Suppressor macrophage treated with lipopolysaccharide for 4 hours (primary cell): Measurements from ENCODE around the gene CASS4.
"Not testable (repeated sequence)": the region's sequence is repeated elsewhere in the genome, so short reads cannot be mapped to it uniquely, and the experiment has no call there.

ENCODE experiments used
- DNase-seq: peaks from one replicate; pipeline ENCODE4 v3.0.0-alpha.2; 2020

The CASS4 gene

GRCh38 chr20:56392881-56393482 lies 19.1 kb upstream of the CASS4 start:
- no peak for DNase-seq

GRCh38 chr20:56393653-56394052 lies 18.4 kb upstream of the CASS4 start:
- no peak for DNase-seq

GRCh38 chr20:56395166-56395565 lies 16.9 kb upstream of the CASS4 start:
- DNase-seq, result no peak

GRCh38 chr20:56400001-56400640 lies 11.9 kb upstream of the CASS4 start:
- peak; percentile 86 for DNase-seq

GRCh38 chr20:56403465-56403864 lies 8.6 kb upstream of the CASS4 start:
- DNase-seq, result no peak

GRCh38 chr20:56405356-56405755 lies 6.7 kb upstream of the CASS4 start:
- not testable (repeated sequence) for DNase-seq

- DNase-seq, result no peak
These were observed 5.2 kb upstream of the CASS4 start for GRCh38 chr20:56406910-56407309.

- peak; percentile 85 for DNase-seq
These were observed 2.5 kb upstream of the CASS4 start for GRCh38 chr20:56409521-56409920.

GRCh38 chr20:56409956-56410355 lies 2.1 kb upstream of the CASS4 start:
- DNase-seq, result no peak

GRCh38 chr20:56411287-56411686 lies 773 bp upstream of the CASS4 start:
- not testable (repeated sequence) for DNase-seq

- DNase-seq, result no peak
These were observed 372 bp downstream of the CASS4 start for GRCh38 chr20:56412473-56412790.

- no peak for DNase-seq
These were observed 889 bp downstream of the CASS4 start for GRCh38 chr20:56412949-56413348.

- DNase-seq, result peak; percentile 39
These were observed 3.0 kb downstream of the CASS4 start for GRCh38 chr20:56414842-56415765.

- DNase-seq, result no peak
These were observed 5.3 kb downstream of the CASS4 start for GRCh38 chr20:56417402-56417801.

- no peak for DNase-seq
These were observed 5.9 kb downstream of the CASS4 start for GRCh38 chr20:56417911-56418310.

GRCh38 chr20:56418385-56418861 lies 6.4 kb downstream of the CASS4 start:
- DNase-seq, result no peak

GRCh38 chr20:56420028-56420427 lies 8.0 kb downstream of the CASS4 start:
- no peak for DNase-seq

- no peak for DNase-seq
These were observed 9.1 kb downstream of the CASS4 start for GRCh38 chr20:56420940-56421688.

GRCh38 chr20:56422076-56422823 lies 10.2 kb downstream of the CASS4 start:
- peak; percentile 79 for DNase-seq

- DNase-seq, result no peak
These were observed 10.7 kb downstream of the CASS4 start for GRCh38 chr20:56422824-56423189.

GRCh38 chr20:56423211-56423610 lies 11.2 kb downstream of the CASS4 start:
- DNase-seq, result peak; percentile 59

- DNase-seq, result no peak
These were observed 11.8 kb downstream of the CASS4 start for GRCh38 chr20:56423886-56424285.
